Peyer's patch (tissue), 4 donors: Measurements from ENCODE around the gene YTHDF1.

ENCODE experiments used
- CTCF ChIP-seq, 6 experiments: fragments of 450-650 bp in 4 of 6; fragments of 200-600 bp in 2 of 6; sonication (generic) in 1 of 6; IDR thresholded peaks; one replicate each; pipeline ENCODE4 v1.5.1; 2017 to 2019; ENCODE audit warnings: antibody characterized with exemption in 6 of 6, mild to moderate bottlenecking in 3 of 6, moderate library complexity in 1 of 6
- POLR2A ChIP-seq, 2 donors: fragments of 450-650 bp; IDR thresholded peaks; one replicate each; pipeline ENCODE4 v1.5.1; 2017; ENCODE audit warnings: antibody characterized with exemption in 2 of 2, mild to moderate bottlenecking in 2 of 2, moderate library complexity in 2 of 2

GRCh38 chr20:63179687-63180568 is 36.0 kb downstream of the YTHDF1 start:
- TF ChIP-seq CTCF (IDR thresholded peaks at IDR 0.05) = no peak
- no peak for TF ChIP-seq POLR2A (IDR thresholded peaks at IDR 0.05)
